Keratinocyte (primary cell): Measurements from ENCODE around the gene TMEM256. TPM values are rescaled to one million over a fixed set of nuclear protein-coding genes. Genes with fewer than 3 reads are reported as not detected.

Source experiments
- DNase-seq: peaks from one replicate; pipeline ENCODE4 v3.0.0-alpha.2; 2011; ENCODE audit warnings: low read depth, missing footprints, low spot score
- FAIRE-seq: peaks from 2 replicates; lab custom pipeline; 2011; peaks lifted over from hg19 to GRCh38; lab: Jason Lieb, UNC
- H2AFZ ChIP-seq: 2 replicates; pipeline ENCODE4 v1.6.0; 2012; ENCODE audit warnings: low read length, control low read depth, inconsistent platforms; ENCODE audit not compliant: control insufficient read depth
- H3K27ac ChIP-seq: 2 replicates; pipeline ENCODE4 v1.5.1; 2011; ENCODE audit warnings: low read length; ENCODE audit not compliant: control insufficient read depth, insufficient read depth
- H3K27me3 ChIP-seq: 3 replicates; pipeline ENCODE4 v1.6.0; 2011; ENCODE audit warnings: low read length; ENCODE audit not compliant: control insufficient read depth, insufficient read depth; ENCODE audit errors: extremely low read depth
- H3K36me3 ChIP-seq, 2 experiments: 2 replicates in 1 of 2; 3 replicates in 1 of 2; pipeline ENCODE4 v1.5.1; 2011; ENCODE audit warnings: low read length in 2 of 2, mild to moderate bottlenecking in 1 of 2; ENCODE audit not compliant: control insufficient read depth in 2 of 2, insufficient read depth in 2 of 2; ENCODE audit errors: extremely low read depth in 1 of 2
- H3K4me1 ChIP-seq: 3 replicates; pipeline ENCODE4 v1.5.1; 2011; ENCODE audit warnings: low read length; ENCODE audit not compliant: control insufficient read depth, insufficient read depth; ENCODE audit errors: extremely low read depth
- H3K4me2 ChIP-seq: 3 replicates; pipeline ENCODE4 v1.6.0; 2011; ENCODE audit warnings: low read depth, low read length; ENCODE audit not compliant: control insufficient read depth, insufficient read depth; ENCODE audit errors: extremely low read depth
- H3K4me3 ChIP-seq, 3 experiments: fragments of 200-600 bp in 1 of 3; sonication (generic) in 1 of 3; 2 replicates in 2 of 3; 3 replicates in 1 of 3; pipeline ENCODE4 v1.5.1; 2011 to 2016; ENCODE audit warnings: low read length in 3 of 3, mild to moderate bottlenecking in 3 of 3, control low read depth in 2 of 3, inconsistent platforms in 1 of 3, low read depth in 1 of 3, mixed read lengths in 1 of 3, mixed run types in 1 of 3, moderate library complexity in 1 of 3; ENCODE audit not compliant: control insufficient read depth in 2 of 3, insufficient read depth in 2 of 3; ENCODE audit errors: extremely low read depth in 1 of 3
- H3K79me2 ChIP-seq: 2 replicates; pipeline ENCODE4 v1.6.0; 2012; ENCODE audit warnings: low read length; ENCODE audit not compliant: control insufficient read depth, insufficient read depth
- H3K9ac ChIP-seq: 3 replicates; pipeline ENCODE4 v1.6.0; 2011; ENCODE audit warnings: low read length; ENCODE audit not compliant: control insufficient read depth, insufficient read depth; ENCODE audit errors: extremely low read depth
- H3K9me1 ChIP-seq: 3 replicates; pipeline ENCODE4 v1.6.0; 2011; ENCODE audit warnings: low read length; ENCODE audit not compliant: control insufficient read depth, insufficient read depth; ENCODE audit errors: extremely low read depth
- H3K9me3 ChIP-seq: 2 replicates; pipeline ENCODE4 v1.5.1; 2012; ENCODE audit warnings: low read depth, low read length; ENCODE audit not compliant: control insufficient read depth
- H4K20me1 ChIP-seq: 3 replicates; pipeline ENCODE4 v1.6.0; 2011; ENCODE audit warnings: low read length; ENCODE audit not compliant: control insufficient read depth, insufficient read depth; ENCODE audit errors: extremely low read depth
- EZH2 ChIP-seq: IDR thresholded peaks from one replicate; pipeline ENCODE4 v1.6.1; 2012; ENCODE audit warnings: inconsistent platforms, mild to moderate bottlenecking, low read length, moderate library complexity
- dilution Hi-C: fragments of 300-500 bp; cut with MboI; formaldehyde crosslinking; loops from one replicate; pipeline ENCODE4 v1.7.0; 2020; ENCODE audit warnings: low sequenced_read_pairs; ENCODE audit not compliant: extremely low pct_ligation_motif_present
- polyA plus RNA-seq, 5 experiments: library from polyadenylated mRNA; depleted of rRNA in 3 of 5; stranded (reverse) in 3 of 5; stranded (forward) in 1 of 5; unstranded in 1 of 5; fragments of >200 nt; gene quantifications; 1 replicate in 1 of 5; 2 replicates in 3 of 5; 3 replicates in 1 of 5; pipeline versions ENCODE4 v1.2.1 to v1.2.3, GENCODE V29; 2011 to 2012; ENCODE audit warnings: missing spikeins in 2 of 5, low read depth in 1 of 5, low replicate concordance in 1 of 5
- TF ChIP-seq, protein P1 (sequence below), 3 experiments: IDR thresholded peaks in 1 of 3; conservative IDR thresholded peaks in 1 of 3; optimal IDR thresholded peaks in 1 of 3; 2 replicates in 2 of 3; 3 replicates in 1 of 3; pipeline versions ENCODE3 to v1.5.1; 2011; ENCODE audit warnings: low read length in 3 of 3, mild to moderate bottlenecking in 3 of 3, moderate library complexity in 2 of 3, control low read depth in 1 of 3, inconsistent platforms in 1 of 3; ENCODE audit not compliant: insufficient read depth in 2 of 3; ENCODE audit errors: extremely low read depth in 1 of 3

The TMEM256 gene
- polyA plus RNA-seq, 1 donor (not counting 4 experiments of a cell fraction or from before 2014, with no cell fraction given) = 68.1 TPM

- no peaks in the 10 kb centered on the region for H3K27me3 ChIP-seq
- H4K20me1 ChIP-seq = no peaks in the 10 kb centered on the region
- H3K9me1 ChIP-seq = peaks cover 2% of the 10 kb centered on the region
- FAIRE-seq (no peak), DNase-seq (no peak)
- H3K4me1 ChIP-seq = peaks cover 42% of the 10 kb centered on the region
- H3K27ac ChIP-seq = peak overlapping the region; percentile 62
- no peaks in the 10 kb centered on the region for H3K9me3 ChIP-seq
- H3K36me3 ChIP-seq = peaks cover 0 to 2% of the 10 kb centered on the region in 2 experiments
- peak overlapping the region; percentile 99 for H3K4me2 ChIP-seq
- dilution Hi-C loops = no loop called here
- H3K9ac ChIP-seq = peak overlapping the region; percentile 77
- H3K79me2 ChIP-seq = peaks cover 17% of the 10 kb centered on the region
- peak overlapping the region; percentile 59 to 81 (median 66) for H3K4me3 ChIP-seq
- peak overlapping the region; percentile 37 for H2AFZ ChIP-seq
- TF ChIP-seq, protein P1, sequence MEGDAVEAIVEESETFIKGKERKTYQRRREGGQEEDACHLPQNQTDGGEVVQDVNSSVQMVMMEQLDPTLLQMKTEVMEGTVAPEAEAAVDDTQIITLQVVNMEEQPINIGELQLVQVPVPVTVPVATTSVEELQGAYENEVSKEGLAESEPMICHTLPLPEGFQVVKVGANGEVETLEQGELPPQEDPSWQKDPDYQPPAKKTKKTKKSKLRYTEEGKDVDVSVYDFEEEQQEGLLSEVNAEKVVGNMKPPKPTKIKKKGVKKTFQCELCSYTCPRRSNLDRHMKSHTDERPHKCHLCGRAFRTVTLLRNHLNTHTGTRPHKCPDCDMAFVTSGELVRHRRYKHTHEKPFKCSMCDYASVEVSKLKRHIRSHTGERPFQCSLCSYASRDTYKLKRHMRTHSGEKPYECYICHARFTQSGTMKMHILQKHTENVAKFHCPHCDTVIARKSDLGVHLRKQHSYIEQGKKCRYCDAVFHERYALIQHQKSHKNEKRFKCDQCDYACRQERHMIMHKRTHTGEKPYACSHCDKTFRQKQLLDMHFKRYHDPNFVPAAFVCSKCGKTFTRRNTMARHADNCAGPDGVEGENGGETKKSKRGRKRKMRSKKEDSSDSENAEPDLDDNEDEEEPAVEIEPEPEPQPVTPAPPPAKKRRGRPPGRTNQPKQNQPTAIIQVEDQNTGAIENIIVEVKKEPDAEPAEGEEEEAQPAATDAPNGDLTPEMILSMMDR (optimal IDR thresholded peaks at IDR 0.05 in 1 of 3, IDR thresholded peaks at IDR 0.05 in 1 of 3, conservative IDR thresholded peaks at IDR 0.05 in 1 of 3; ENCODE audit: extremely low read depth in 1 of 3, insufficient read depth in 2 of 3, low read length in 3 of 3) = no peak
- TF ChIP-seq EZH2 = no peak
These were observed 33.5 kb upstream of the TMEM256 start for GRCh38 chr17:7437369-7437863.

DNA sequence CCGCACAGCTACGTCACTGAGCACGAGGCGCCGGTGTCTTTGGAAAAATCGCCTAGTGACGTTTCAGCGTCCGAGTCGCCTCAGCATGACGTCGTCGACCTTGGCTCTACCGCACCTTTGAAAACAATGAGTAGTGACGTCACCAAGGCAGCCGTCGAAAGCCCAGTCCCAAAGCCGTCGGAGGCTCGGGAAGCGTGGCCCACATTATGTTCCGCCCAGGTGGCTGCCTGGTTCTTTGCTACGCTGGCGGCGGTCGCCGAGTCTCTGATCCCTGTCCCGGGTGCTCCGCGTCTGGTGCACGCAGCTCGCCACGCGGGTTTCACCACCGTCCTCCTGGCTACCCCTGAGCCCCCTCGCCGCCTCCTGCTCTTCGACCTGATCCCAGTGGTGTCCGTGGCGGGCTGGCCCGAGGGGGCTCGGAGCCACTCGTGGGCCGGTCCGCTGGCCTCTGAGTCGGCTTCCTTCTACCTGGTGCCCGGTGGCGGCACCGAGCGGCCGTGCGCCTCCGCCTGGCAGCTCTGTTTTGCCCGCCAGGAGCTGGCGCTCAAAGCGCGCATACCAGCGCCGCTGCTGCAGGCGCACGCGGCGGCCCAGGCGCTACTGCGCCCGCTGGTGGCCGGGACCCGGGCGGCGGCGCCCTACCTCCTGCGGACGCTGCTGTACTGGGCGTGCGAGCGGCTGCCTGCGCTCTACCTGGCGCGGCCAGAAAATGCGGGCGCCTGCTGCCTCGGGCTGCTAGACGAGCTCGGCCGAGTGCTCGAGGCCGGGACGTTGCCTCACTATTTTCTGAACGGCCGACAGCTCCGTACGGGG is 32.9 kb upstream of the TMEM256 start:
- H3K4me2 ChIP-seq = peak overlapping the region; percentile 99

More for the DNA sequence above, 32.9 kb upstream of the TMEM256 start:
- H3K27ac ChIP-seq = peak overlapping the region; percentile 95
- dilution Hi-C loops = no loop called here
- no peaks in the 10 kb centered on the region for H3K9me3 ChIP-seq
- DNase-seq (no peak), FAIRE-seq (peak; percentile 23)
- H3K36me3 ChIP-seq = no peaks in the 10 kb centered on the region
- H3K4me3 ChIP-seq = peak overlapping the region; percentile 59 to 92 (median 88)
- no peaks in the 10 kb centered on the region for H3K27me3 ChIP-seq
- H2AFZ ChIP-seq = peak overlapping the region; percentile 72
- no peaks in the 10 kb centered on the region for H3K9me1 ChIP-seq
- H3K9ac ChIP-seq = peak overlapping the region; percentile 81
- H4K20me1 ChIP-seq = no peaks in the 10 kb centered on the region
- H3K79me2 ChIP-seq = peaks cover 17% of the 10 kb centered on the region
- no peak for TF ChIP-seq EZH2
- TF ChIP-seq, protein P1 (optimal IDR thresholded peaks at IDR 0.05 in 1 of 3, IDR thresholded peaks at IDR 0.05 in 1 of 3, conservative IDR thresholded peaks at IDR 0.05 in 1 of 3; ENCODE audit: extremely low read depth in 1 of 3, insufficient read depth in 2 of 3, low read length in 3 of 3) = peak; percentile 52 to 92 (median 87)
- H3K4me1 ChIP-seq = peaks cover 42% of the 10 kb centered on the region
